ENCODE data around the gene EIF4A3. TPM values are rescaled to one million over a fixed set of nuclear protein-coding genes. Genes with fewer than 3 reads are reported as not detected.

EIF4A3 gene
- total RNA-seq, 1 donor from 2014 or later, result 104 TPM

DNA sequence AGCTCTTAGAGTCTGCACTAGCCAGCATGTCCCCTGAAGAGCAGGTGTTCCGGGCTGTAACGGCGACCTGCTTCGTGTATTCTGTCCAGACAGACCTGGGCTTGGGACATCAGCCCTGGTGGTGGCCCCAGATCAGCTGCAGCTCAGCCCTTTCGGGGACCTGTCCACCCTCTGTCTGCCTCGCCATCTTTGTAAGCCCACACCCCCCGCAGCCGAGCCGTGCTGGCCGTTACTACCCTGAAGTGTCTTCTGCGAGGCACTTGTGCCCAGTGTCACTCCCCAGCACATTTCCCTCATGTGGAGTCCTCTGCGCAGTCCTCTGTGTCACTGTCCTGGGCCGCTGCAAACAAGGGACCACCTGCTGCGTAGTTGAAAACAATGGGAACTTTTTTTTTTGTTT lies 33.3 kb upstream of the EIF4A3 start:
- Mint-ChIP-seq H3K9me3 (no peaks in the 10 kb centered on the region), H3K4me1 (ENCODE audit: unreplicated experiment) (peaks cover 8% of the 10 kb centered on the region), H3K27ac (no peak overlapping the region), H3K4me3 (no peak overlapping the region), H3K27me3 (no peaks in the 10 kb centered on the region), H3K36me3 (no peaks in the 10 kb centered on the region)
- DNase-seq (ENCODE audit: extremely low spot score, unreplicated experiment), result no peak
- TF ChIP-seq, protein P1, sequence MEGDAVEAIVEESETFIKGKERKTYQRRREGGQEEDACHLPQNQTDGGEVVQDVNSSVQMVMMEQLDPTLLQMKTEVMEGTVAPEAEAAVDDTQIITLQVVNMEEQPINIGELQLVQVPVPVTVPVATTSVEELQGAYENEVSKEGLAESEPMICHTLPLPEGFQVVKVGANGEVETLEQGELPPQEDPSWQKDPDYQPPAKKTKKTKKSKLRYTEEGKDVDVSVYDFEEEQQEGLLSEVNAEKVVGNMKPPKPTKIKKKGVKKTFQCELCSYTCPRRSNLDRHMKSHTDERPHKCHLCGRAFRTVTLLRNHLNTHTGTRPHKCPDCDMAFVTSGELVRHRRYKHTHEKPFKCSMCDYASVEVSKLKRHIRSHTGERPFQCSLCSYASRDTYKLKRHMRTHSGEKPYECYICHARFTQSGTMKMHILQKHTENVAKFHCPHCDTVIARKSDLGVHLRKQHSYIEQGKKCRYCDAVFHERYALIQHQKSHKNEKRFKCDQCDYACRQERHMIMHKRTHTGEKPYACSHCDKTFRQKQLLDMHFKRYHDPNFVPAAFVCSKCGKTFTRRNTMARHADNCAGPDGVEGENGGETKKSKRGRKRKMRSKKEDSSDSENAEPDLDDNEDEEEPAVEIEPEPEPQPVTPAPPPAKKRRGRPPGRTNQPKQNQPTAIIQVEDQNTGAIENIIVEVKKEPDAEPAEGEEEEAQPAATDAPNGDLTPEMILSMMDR (conservative IDR thresholded peaks at IDR 0.05), result no peak

DNA sequence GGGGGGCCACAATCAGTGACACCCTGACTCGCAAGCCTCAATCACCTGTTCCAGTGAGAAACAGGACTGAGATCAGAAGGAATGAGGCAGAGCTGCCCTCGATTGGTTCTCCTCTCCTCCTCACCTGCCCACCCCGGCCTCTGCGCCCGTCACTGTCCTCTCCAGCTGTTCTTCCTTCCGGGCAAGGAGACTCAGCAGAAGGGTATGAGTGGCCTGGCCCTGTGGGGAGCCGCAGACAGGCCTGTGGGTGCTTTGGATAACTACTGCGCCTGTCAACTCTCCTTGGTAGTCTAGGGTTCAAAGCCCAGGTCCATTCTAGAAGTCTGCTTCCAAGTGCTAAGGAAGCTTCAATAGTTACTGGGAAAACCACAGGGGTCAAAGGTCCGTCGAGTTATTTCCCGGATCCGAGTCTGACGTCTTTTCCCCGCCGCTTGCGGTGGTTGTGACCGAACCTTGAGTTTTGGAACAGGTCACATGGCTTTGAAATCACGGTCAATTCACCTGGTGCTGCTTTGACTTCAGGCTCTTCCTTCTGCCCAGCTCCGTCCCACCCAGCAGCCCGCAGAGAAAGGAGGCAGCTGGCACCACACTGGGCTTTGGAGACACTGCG lies 31.2 kb upstream of the EIF4A3 start:
- DNase-seq (ENCODE audit: extremely low spot score, unreplicated experiment), result no peak
- H3K4me3 Mint-ChIP-seq, result no peak overlapping the region
- no peaks in the 10 kb centered on the region for H3K27me3 Mint-ChIP-seq
- H3K4me1 Mint-ChIP-seq (ENCODE audit: unreplicated experiment), result peaks cover 8% of the 10 kb centered on the region
- no peak overlapping the region for H3K27ac Mint-ChIP-seq
- H3K36me3 Mint-ChIP-seq, result no peaks in the 10 kb centered on the region
- TF ChIP-seq, protein P1 (conservative IDR thresholded peaks at IDR 0.05), result no peak
- H3K9me3 Mint-ChIP-seq, result no peaks in the 10 kb centered on the region

DNA sequence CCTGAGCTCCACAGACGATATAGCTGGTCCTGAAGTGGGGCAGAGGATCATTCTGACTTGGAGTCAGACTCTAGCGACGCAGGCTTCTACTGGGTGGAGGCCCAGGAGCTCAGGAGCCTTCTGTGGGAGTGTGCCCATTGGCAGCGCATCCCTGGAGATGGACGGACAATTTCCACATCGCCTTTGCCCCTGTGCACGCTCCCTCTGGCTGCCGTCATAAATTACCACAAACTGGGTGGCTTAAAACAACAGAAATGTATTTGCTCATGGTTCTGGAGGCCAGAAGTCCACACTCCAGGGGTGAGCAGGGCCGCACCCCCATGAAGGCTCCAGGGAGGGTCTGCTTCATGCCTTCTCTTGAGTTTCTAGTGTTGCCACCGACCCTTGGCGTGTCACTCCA lies 29.8 kb upstream of the EIF4A3 start:
- TF ChIP-seq, protein P1 (conservative IDR thresholded peaks at IDR 0.05), result no peak
- Mint-ChIP-seq H3K27ac (no peak overlapping the region), H3K36me3 (no peaks in the 10 kb centered on the region), H3K4me3 (no peak overlapping the region), H3K4me1 (ENCODE audit: unreplicated experiment) (peaks cover 8% of the 10 kb centered on the region), H3K9me3 (no peaks in the 10 kb centered on the region), H3K27me3 (no peaks in the 10 kb centered on the region)
- DNase-seq (ENCODE audit: extremely low spot score, unreplicated experiment), result no peak

DNA sequence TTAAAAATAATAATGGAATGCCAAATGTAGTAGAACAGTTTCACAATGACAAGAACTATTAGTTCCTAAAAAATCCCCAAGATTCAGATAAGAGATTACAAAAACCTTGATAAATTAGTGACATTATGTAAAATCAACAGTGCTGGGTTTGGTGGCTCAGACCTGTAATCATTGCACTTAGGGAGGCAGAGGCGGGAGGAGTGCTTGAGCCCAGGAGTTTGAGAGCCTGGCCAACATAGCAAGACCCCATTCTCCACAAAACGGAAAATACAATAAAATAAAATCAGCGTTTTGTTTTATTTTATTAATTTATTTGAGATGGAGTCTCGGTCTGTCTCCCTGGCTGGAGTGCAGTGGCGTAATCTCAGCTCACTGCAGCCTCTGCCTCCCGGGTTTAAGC lies 27.0 kb upstream of the EIF4A3 start:
- peaks cover 4% of the 10 kb centered on the region for H3K9me3 Mint-ChIP-seq
- H3K27me3 Mint-ChIP-seq, result peaks cover 2% of the 10 kb centered on the region
- no peaks in the 10 kb centered on the region for H3K36me3 Mint-ChIP-seq
- no peak for DNase-seq (ENCODE audit: extremely low spot score, unreplicated experiment)
- H3K4me3 Mint-ChIP-seq, result no peak overlapping the region
- H3K27ac Mint-ChIP-seq, result no peak overlapping the region
- TF ChIP-seq, protein P1 (conservative IDR thresholded peaks at IDR 0.05), result no peak
- peaks cover 19% of the 10 kb centered on the region for H3K4me1 Mint-ChIP-seq (ENCODE audit: unreplicated experiment)

DNA sequence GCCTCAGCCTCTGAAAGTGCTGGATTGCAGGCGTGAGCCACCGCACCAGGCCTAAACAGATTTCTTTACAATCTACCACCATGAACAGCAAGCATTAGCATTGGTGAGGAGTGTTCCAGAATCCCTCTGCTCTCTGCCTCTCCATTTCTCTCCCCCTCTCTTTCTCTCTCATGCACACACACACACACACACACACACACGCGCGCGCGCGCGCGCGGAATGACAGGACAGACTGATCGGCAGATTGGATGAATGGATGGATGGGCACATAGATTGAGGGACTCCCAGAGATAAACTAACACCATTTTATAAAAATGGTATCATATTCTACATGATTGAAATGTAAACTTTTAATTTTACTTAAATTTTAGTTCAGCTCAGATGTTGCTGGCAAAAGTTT lies 26.2 kb upstream of the EIF4A3 start:
- H3K9me3 Mint-ChIP-seq, result peaks cover 6% of the 10 kb centered on the region
- H3K4me3 Mint-ChIP-seq, result no peak overlapping the region
- H3K27ac Mint-ChIP-seq, result no peak overlapping the region
- TF ChIP-seq, protein P1 (conservative IDR thresholded peaks at IDR 0.05), result no peak
- H3K27me3 Mint-ChIP-seq, result peaks cover 2% of the 10 kb centered on the region
- H3K36me3 Mint-ChIP-seq, result no peaks in the 10 kb centered on the region
- peaks cover 23% of the 10 kb centered on the region for H3K4me1 Mint-ChIP-seq (ENCODE audit: unreplicated experiment)
- no peak for DNase-seq (ENCODE audit: extremely low spot score, unreplicated experiment)

DNA sequence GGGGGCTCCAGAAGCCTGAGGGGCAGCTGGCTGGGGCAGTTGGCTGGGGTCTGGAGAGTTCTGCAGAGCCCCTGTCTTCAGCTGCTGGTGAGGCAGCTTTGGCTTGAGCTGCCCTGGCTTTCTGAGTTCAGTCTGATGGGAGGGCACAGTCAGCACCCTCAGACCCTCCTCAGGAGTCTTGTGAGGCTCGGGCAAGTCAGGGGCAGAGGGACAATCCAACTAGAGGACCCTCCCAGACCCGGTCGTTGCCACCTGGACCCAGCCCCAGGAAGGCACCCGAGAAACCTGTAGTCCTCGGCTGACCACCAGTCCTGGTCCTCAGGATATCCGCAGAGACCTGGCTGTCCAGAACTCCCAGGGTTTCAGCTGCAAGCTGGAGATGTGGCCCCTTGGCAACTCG lies 24.8 kb upstream of the EIF4A3 start:
- no peak overlapping the region for H3K4me3 Mint-ChIP-seq
- peaks cover 6% of the 10 kb centered on the region for H3K9me3 Mint-ChIP-seq
- DNase-seq (ENCODE audit: extremely low spot score, unreplicated experiment), result no peak

More for the DNA sequence above, 24.8 kb upstream of the EIF4A3 start:
- TF ChIP-seq, protein P1 (conservative IDR thresholded peaks at IDR 0.05), result no peak
- Mint-ChIP-seq H3K27ac (no peak overlapping the region), H3K36me3 (no peaks in the 10 kb centered on the region), H3K27me3 (peaks cover 2% of the 10 kb centered on the region), H3K4me1 (ENCODE audit: unreplicated experiment) (peaks cover 25% of the 10 kb centered on the region)
